Anterior cingulate cortex (tissue), 58 donors: ENCODE results near the gene GPATCH1.
"Not testable (repeated sequence)": the region's sequence is repeated elsewhere in the genome, so short reads cannot be mapped to it uniquely, and the experiment has no call there.

Source experiments
- DNase-seq, 58 donors: peaks; one replicate each; lab custom pipeline; 2025; lab: John Stamatoyannopoulos, UW

GPATCH1 gene

GRCh38 chr19:33152625-33153024 lies 71.6 kb downstream of the GPATCH1 start:
- not testable (repeated sequence) for DNase-seq

DNA sequence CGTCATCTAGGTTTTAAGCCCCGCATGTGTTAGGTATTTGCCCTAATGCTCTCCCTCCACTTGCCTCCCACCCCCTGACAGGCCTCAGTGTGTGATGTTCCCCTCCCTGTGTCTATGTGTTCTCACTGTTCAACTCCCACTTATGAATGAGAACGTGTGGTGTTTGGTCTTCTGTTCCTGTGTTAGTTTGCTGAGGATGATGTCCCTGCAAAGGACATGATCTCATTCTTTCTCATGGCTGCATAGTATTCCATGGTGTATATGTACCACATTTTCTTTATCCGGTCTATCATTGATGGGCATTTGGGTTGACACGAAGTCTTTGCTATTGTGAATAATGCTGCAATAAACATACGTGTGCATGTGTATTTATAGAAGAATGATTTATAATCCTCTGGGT lies 73.3 kb downstream of the GPATCH1 start:
- DNase-seq: not testable (repeated sequence)

DNA sequence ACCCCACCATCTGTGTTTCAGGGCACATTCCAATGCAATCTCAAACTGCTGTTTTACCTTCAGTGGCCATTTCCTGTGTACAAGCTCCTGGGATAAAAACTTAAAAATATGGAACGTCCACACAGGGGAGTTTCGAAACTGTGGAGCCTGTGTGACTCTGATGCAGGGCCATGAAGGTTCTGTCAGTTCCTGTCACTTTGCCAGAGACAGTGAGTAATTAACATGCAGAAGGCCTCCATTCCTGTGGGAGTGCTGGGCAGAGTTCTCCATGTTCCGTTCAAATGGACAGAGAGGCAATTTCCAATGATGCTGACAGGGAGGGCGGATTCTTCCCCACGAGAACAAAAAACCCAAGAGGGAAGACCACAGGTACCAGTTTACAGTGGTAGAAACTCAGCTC lies 75.4 kb downstream of the GPATCH1 start:
- no peak for DNase-seq

- no peak for DNase-seq
These were observed 76.9 kb downstream of the GPATCH1 start for GRCh38 chr19:33157906-33158305.

DNA sequence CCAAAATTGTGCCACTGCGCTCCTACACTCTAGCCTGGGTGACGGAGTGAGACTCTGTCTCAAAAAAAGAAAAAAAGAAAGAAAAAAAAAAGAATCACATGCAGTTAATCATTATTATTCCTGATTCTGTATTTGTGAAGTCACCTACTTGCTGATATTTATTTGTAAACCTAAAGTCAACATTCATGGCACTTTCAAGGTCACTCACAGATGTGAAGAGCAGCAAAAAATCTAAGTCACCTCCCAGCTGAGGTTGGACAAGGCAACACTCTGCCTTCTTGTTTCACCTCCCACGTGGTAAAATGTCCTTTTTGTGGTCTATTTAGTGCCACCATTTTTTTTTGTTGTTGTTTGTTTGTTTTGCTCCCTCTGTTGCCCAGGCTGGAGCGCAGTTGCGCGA lies 77.4 kb downstream of the GPATCH1 start:
- DNase-seq: no peak

DNA sequence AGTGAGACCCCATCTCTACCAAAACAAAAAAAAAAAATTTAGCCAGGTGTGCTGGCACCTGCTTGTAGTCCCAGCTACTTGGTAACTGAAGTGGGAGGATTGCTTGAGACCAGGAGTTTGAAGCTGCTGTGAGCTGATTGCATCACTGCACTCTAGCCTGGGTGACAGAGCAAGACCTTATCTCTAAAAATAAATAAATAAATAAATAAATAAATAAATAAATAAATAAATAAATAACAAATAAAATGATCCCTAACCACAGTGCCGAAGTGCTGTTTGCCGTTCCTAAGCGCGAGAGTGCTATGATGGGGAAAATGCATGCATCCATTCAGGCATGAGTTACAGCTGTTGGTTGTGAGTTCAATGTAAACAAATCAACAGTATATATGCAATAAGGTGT lies 78.2 kb downstream of the GPATCH1 start:
- no peak for DNase-seq

GRCh38 chr19:33159893-33160292 lies 78.9 kb downstream of the GPATCH1 start:
- no peak for DNase-seq

GRCh38 chr19:33161201-33161600 lies 80.2 kb downstream of the GPATCH1 start:
- DNase-seq: no peak

GRCh38 chr19:33163481-33163880 lies 82.5 kb downstream of the GPATCH1 start:
- no peak for DNase-seq

DNA sequence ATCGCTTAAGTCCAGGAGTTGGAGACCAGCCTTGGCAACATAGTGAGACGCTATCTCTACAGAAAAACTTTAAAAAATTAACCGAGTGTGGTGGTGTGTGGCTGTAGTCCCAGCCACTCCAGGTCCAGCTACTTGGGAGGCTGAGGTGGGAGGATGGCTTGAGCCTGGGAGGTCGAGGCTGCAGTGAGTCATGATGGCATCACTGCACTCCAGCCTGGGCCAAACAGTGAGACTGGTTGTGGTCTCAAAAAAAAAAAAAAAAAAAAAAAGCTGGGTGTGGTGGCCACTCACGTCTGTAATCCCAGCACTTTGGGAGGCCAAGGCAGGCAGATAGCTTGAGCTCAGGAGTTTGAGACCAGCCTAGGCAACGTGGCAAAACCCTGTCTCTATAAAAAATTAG lies 85.1 kb downstream of the GPATCH1 start:
- not testable (repeated sequence) for DNase-seq

DNA sequence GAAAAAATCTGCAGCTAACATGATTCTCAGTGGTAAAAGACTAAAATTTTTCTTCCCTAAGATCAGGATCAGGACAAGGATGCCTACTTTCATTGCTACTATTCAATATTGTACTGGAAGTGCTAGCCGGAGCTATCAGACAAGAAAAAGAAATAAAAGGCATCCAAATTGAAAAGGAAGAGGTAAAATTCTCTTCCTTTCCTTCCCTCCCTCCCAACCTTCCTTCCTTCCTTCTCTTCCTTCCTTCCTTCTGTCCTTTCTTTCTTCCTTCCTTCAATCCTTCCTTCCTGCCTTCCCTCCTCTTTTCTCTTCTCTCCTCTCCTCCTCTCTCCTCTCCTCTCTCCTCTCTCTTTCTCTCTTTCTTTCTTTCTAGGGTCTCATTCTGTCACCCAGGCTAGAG lies 86.5 kb downstream of the GPATCH1 start:
- no peak for DNase-seq

- no peak for DNase-seq
These were observed 87.5 kb downstream of the GPATCH1 start for GRCh38 chr19:33168528-33168927.

DNA sequence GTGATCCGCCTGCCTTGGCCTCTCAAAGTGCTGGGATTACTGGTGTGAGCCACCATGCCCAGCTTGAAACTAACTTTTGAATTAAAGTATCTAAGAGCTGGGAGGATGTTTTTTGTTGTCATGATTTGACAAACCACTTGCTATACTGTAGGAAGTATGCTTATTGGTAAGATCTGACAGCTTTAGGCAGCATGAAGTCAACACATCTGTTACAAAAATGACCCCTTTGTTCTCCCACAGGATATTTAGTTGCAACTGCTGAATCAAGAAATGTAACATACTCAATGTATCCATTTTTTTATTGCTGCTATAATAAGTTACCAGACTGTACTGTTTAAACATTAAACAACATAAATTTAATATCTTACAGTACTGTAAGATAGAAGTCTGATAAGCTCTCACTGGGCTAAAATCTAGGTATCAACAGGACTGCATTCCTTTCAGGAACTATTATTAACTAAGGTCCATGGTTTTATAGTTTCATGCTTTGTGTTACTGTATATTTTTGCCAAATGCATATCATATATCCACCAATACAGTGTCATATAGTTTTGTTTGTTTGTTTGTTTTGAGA lies 90.3 kb downstream of the GPATCH1 start:
- DNase-seq: no peak

DNA sequence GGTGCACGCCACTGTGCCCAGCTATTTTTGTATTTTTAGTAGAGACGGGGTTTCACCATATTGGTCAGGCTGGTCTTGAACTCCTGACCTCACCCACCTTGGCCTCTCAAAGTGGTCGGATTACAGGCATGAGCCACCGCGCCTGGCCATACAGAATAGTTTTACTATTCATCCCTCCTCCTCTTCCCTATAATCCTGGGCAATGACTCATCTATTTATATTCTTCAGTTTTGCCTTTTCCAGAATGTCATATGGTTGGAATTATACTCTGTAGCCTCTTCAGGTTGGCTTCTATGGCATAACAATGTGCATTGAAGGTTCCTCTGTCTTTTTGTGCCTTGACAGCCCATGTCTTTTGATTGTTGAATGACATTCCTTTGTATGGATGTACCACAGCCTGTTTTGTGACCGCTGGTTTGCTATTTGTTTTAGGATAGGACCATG lies 91.0 kb downstream of the GPATCH1 start:
- no peak for DNase-seq

- DNase-seq: no peak
These were observed 93.2 kb downstream of the GPATCH1 start for GRCh38 chr19:33174186-33174585.

DNA sequence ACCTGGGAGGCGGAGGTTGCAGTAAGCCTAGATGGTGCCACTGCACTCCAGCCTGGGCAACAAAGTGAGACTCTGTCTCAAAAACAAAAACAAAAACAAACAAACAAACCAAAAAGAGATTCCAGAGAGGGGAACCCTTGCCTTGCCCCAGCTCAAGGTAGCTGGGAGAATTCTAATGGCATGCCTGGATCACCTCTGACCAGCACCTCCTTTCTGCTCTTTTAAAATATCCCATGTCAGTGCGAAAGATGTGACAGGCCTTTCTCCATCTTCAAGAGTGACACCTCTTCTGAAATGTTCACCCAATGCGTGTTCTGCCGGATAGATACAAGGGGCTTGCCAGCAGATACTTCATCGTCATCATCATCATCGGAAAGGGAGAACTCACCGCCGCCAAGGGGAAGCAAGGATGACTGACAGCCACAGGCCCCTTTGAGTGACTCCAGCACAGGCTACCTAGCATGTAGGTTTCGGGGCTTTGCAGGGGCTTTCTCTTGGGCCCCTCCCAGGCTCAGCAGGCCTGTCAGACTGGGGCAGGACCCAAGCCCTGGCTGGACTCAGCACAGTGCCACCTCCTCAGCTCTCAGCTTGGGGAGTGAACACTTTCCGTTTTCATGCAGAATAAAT lies 94.3 kb downstream of the GPATCH1 start:
- no peak for DNase-seq

DNA sequence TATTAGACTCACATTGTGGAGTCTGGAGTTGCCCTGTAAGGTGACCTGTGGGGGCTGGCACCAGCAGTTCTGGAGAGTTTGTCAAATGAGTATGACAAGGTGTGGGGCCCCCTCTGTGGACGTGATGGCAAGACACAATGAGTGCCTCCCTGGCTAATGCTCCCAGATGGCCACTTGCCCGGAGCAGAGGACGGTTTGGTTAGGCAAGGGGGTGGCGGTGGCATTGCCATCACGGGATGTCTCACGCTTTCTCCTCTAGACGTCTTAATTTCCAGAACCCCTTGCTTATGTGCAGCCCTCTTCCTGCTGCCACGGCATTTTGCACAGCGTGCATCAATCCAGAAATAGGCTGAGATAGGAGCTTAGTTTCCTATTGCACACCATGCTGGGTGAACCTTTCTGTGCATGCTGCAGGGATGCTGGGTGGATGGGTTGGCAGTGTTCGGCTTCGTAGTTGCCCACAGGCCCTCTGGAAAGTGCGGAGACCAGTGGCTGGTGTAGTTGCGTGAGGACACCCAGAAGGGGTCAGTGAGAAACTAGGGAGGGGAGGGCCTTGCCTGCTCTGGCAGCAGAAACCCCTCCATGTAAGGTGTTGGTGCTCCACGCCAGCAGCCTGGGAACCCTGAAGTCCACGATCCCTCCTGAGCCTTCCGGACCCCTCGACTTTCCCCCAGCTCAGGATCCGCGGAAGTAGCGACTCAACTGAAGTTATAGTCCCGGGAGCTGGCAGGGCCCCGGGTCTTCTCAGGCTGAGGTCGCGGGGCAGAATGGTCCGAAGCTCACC lies 95.1 kb downstream of the GPATCH1 start:
- DNase-seq: peak in 13 of 58 donors; percentile 41 to 71 (median 58)

GRCh38 chr19:33176670-33177416 lies 95.9 kb downstream of the GPATCH1 start:
- peak; percentile 78 to 100 (median 95) for DNase-seq

- DNase-seq: peak in 10 of 58 donors; percentile 77 to 88 (median 85)
These were observed 96.5 kb downstream of the GPATCH1 start for GRCh38 chr19:33177417-33177979.
